ENCODE measurements around the gene PLCD1. TPM values are rescaled to one million over a fixed set of nuclear protein-coding genes. Genes with fewer than 3 reads are reported as not detected.

The PLCD1 gene
- total and polyA plus RNA-seq, 2 experiments from 2014 or later, result 16.0 to 24.4 TPM

DNA sequence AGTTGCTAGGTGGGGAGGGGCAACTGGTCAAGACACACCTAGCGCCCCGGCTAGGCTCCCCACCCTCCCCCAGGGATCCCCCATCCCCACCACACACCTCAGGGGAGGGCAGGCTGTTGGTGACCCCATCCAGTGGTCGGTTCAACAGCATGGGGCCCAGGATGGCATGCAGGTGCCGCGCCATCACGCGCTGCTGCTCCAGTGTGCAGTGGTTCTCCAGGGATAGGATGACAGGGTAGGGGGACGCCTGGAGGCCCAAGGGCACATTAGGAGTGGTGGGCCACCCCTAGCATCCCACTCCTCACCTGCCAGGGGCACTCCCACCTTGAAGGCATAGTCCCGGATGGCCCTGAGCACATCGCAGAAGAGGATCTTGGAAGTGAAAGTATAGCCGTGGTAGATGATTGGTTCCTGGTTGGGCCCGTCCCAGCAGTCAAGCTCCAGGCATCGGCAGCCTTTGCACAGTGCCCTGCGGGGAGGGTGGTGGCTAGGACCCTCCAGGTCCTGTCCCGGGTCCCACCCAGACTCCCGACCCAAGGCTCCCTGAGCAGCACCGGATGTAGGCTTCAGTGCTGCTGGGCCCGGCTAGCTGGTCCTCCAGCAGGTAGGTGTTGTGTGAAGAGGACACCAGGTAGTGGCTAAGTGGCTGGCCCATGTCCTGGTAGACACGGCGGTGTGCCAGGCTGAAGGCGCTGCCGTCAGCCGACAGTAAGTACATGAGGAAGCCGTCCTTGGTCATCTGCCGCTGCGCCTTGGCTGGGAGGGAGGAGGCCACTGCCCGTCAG, 19.4 kb downstream of the PLCD1 start:
- Histone ChIP-seq H3F3A (replicated peaks; ENCODE audit: low read depth) (no peaks in the 10 kb centered on the region), H3K9me2 (ENCODE audit: insufficient read depth) (no peaks in the 10 kb centered on the region), H4K20me1 (replicated peaks; ENCODE audit: insufficient read depth) (no peaks in the 10 kb centered on the region; the same call in 1 of the 2 replicates), H2AFZ (no peak overlapping the region), H3K27me3 (ENCODE audit: insufficient read depth) (no peaks in the 10 kb centered on the region), H3K4me2 (no peak overlapping the region), H3K79me2 (replicated peaks; ENCODE audit: insufficient read depth) (no peaks in the 10 kb centered on the region), H3K4me3 (no peak overlapping the region), H3K27ac (ENCODE audit: low read depth) (no peak overlapping the region), H3K4me1 (ENCODE audit: insufficient read depth) (no peaks in the 10 kb centered on the region), H3K36me3 (ENCODE audit: insufficient read depth) (0 out of 2 replicates have a peak, but pooled peaks cover 1% of the 10 kb centered on the region)
- Mint-ChIP-seq H3K9me3 (no peaks in the 10 kb centered on the region), H3K27ac (no peak overlapping the region), H3K27me3 (ENCODE audit: insufficient read depth, low read depth, poor library complexity) (peaks cover 10% of the 10 kb centered on the region), H3K4me1 (peaks cover 2% of the 10 kb centered on the region; the same call in 1 of the 3 replicates), H3K36me3 (ENCODE audit: low read depth) (peaks cover 12% of the 10 kb centered on the region; the same call in 1 of the 3 replicates), H3K4me3 (no peak overlapping the region)
- DNase-seq (ENCODE audit: low spot score) (no peak), ATAC-seq (no peak)
- TF ChIP-seq, protein P1, sequence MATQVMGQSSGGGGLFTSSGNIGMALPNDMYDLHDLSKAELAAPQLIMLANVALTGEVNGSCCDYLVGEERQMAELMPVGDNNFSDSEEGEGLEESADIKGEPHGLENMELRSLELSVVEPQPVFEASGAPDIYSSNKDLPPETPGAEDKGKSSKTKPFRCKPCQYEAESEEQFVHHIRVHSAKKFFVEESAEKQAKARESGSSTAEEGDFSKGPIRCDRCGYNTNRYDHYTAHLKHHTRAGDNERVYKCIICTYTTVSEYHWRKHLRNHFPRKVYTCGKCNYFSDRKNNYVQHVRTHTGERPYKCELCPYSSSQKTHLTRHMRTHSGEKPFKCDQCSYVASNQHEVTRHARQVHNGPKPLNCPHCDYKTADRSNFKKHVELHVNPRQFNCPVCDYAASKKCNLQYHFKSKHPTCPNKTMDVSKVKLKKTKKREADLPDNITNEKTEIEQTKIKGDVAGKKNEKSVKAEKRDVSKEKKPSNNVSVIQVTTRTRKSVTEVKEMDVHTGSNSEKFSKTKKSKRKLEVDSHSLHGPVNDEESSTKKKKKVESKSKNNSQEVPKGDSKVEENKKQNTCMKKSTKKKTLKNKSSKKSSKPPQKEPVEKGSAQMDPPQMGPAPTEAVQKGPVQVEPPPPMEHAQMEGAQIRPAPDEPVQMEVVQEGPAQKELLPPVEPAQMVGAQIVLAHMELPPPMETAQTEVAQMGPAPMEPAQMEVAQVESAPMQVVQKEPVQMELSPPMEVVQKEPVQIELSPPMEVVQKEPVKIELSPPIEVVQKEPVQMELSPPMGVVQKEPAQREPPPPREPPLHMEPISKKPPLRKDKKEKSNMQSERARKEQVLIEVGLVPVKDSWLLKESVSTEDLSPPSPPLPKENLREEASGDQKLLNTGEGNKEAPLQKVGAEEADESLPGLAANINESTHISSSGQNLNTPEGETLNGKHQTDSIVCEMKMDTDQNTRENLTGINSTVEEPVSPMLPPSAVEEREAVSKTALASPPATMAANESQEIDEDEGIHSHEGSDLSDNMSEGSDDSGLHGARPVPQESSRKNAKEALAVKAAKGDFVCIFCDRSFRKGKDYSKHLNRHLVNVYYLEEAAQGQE (IDR thresholded peaks at IDR 0.05; ENCODE audit: unreplicated experiment), result no peak
- TF ChIP-seq ZNF114 (CRISPR knock-in tag; IDR thresholded peaks at IDR 0.05), result no peak
- TF ChIP-seq, protein P2, sequence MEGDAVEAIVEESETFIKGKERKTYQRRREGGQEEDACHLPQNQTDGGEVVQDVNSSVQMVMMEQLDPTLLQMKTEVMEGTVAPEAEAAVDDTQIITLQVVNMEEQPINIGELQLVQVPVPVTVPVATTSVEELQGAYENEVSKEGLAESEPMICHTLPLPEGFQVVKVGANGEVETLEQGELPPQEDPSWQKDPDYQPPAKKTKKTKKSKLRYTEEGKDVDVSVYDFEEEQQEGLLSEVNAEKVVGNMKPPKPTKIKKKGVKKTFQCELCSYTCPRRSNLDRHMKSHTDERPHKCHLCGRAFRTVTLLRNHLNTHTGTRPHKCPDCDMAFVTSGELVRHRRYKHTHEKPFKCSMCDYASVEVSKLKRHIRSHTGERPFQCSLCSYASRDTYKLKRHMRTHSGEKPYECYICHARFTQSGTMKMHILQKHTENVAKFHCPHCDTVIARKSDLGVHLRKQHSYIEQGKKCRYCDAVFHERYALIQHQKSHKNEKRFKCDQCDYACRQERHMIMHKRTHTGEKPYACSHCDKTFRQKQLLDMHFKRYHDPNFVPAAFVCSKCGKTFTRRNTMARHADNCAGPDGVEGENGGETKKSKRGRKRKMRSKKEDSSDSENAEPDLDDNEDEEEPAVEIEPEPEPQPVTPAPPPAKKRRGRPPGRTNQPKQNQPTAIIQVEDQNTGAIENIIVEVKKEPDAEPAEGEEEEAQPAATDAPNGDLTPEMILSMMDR (conservative IDR thresholded peaks at IDR 0.05; ENCODE audit: low read depth in 2 of 2), result no peak
- TF ChIP-seq EZH2 (IDR thresholded peaks at IDR 0.05; ENCODE audit: low read depth, unreplicated experiment), result no peak
- no peak for TF ChIP-seq POLR2AphosphoS5 (IDR thresholded peaks at IDR 0.05; ENCODE audit: low read depth)
- no peak for TF ChIP-seq EZH2phosphoT487 (IDR thresholded peaks at IDR 0.05; ENCODE audit: unreplicated experiment)
- TF ChIP-seq ZNF331 (CRISPR knock-in tag; IDR thresholded peaks at IDR 0.05; ENCODE audit: low read depth), result no peak
- TF ChIP-seq, protein P3, sequence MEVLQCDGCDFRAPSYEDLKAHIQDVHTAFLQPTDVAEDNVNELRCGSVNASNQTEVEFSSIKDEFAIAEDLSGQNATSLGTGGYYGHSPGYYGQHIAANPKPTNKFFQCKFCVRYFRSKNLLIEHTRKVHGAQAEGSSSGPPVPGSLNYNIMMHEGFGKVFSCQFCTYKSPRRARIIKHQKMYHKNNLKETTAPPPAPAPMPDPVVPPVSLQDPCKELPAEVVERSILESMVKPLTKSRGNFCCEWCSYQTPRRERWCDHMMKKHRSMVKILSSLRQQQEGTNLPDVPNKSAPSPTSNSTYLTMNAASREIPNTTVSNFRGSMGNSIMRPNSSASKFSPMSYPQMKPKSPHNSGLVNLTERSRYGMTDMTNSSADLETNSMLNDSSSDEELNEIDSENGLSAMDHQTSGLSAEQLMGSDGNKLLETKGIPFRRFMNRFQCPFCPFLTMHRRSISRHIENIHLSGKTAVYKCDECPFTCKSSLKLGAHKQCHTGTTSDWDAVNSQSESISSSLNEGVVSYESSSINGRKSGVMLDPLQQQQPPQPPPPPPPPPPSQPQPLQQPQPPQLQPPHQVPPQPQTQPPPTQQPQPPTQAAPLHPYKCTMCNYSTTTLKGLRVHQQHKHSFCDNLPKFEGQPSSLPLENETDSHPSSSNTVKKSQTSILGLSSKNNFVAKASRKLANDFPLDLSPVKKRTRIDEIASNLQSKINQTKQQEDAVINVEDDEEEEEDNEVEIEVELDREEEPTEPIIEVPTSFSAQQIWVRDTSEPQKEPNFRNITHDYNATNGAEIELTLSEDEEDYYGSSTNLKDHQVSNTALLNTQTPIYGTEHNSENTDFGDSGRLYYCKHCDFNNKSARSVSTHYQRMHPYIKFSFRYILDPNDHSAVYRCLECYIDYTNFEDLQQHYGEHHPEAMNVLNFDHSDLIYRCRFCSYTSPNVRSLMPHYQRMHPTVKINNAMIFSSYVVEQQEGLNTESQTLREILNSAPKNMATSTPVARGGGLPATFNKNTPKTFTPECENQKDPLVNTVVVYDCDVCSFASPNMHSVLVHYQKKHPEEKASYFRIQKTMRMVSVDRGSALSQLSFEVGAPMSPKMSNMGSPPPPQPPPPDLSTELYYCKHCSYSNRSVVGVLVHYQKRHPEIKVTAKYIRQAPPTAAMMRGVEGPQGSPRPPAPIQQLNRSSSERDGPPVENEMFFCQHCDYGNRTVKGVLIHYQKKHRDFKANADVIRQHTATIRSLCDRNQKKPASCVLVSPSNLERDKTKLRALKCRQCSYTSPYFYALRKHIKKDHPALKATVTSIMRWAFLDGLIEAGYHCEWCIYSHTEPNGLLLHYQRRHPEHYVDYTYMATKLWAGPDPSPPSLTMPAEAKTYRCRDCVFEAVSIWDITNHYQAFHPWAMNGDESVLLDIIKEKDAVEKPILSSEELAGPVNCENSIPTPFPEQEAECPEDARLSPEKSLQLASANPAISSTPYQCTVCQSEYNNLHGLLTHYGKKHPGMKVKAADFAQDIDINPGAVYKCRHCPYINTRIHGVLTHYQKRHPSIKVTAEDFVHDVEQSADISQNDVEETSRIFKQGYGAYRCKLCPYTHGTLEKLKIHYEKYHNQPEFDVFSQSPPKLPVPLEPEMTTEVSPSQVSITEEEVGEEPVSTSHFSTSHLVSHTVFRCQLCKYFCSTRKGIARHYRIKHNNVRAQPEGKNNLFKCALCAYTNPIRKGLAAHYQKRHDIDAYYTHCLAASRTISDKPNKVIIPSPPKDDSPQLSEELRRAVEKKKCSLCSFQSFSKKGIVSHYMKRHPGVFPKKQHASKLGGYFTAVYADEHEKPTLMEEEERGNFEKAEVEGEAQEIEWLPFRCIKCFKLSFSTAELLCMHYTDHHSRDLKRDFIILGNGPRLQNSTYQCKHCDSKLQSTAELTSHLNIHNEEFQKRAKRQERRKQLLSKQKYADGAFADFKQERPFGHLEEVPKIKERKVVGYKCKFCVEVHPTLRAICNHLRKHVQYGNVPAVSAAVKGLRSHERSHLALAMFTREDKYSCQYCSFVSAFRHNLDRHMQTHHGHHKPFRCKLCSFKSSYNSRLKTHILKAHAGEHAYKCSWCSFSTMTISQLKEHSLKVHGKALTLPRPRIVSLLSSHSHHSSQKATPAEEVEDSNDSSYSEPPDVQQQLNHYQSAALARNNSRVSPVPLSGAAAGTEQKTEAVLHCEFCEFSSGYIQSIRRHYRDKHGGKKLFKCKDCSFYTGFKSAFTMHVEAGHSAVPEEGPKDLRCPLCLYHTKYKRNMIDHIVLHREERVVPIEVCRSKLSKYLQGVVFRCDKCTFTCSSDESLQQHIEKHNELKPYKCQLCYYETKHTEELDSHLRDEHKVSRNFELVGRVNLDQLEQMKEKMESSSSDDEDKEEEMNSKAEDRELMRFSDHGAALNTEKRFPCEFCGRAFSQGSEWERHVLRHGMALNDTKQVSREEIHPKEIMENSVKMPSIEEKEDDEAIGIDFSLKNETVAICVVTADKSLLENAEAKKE (CRISPR knock-in tag; IDR thresholded peaks at IDR 0.05), result no peak
- no peak for TF ChIP-seq JUNB (IDR thresholded peaks at IDR 0.05; ENCODE audit: unreplicated experiment)
- TF ChIP-seq NANOG (IDR thresholded peaks at IDR 0.05; ENCODE audit: borderline replicate concordance), result no peak
